ENCODE results near the gene ERVW-1. TPM values are rescaled to one million over a fixed set of nuclear protein-coding genes. Genes with fewer than 3 reads are reported as not detected.
"Not testable (repeated sequence)": the region's sequence is repeated elsewhere in the genome, so short reads cannot be mapped to it uniquely, and the experiment has no call there.

ERVW-1 gene, protein sequence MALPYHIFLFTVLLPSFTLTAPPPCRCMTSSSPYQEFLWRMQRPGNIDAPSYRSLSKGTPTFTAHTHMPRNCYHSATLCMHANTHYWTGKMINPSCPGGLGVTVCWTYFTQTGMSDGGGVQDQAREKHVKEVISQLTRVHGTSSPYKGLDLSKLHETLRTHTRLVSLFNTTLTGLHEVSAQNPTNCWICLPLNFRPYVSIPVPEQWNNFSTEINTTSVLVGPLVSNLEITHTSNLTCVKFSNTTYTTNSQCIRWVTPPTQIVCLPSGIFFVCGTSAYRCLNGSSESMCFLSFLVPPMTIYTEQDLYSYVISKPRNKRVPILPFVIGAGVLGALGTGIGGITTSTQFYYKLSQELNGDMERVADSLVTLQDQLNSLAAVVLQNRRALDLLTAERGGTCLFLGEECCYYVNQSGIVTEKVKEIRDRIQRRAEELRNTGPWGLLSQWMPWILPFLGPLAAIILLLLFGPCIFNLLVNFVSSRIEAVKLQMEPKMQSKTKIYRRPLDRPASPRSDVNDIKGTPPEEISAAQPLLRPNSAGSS
- not detected in 2 replicates for total RNA-seq

DNA sequence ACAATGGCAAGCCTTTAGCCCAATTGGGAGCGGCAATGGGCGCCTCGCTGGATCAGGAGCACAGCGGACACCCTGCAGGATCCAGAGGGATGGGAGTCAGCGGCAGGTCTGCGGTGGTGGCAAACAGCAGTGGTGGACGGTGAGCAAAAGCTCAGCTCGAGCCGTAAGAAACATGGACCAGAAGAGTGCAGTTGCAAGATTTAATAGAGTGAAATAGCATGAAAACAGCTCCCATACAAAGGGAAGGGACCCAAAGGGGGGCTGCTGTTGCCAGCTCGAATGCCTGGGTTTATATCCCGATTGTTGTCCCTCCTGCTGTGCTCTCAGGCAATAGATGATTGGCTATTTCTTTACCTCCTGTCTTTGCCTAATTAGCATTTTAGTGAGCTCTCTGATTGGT, at the start of gene ERVW-1:
Gene ERVW-1 (minus strand): TSS at position 266 of the 400 bp plus-strand sequence. CDS start 7,565 bp downstream, outside the sequence.
- not testable (repeated sequence) for DNase-seq

DNA sequence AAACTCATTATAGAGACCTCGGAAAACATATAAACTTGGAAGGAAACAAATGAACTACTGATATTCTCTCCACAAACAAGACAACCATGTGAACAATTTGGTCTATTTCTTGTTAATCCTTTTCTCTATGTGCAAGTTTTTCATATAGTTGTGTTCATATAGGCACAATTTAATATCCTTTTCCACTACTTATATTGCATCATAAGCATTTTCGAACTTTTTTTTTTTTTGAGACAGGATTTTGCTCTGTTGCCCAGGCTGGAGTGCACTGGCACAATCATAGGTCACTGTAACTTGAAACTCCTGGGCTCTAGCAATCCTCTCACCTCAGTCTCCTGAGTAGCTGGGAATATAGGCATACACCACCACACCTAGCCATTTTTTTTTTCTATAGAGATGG, 45.4 kb upstream of the ERVW-1 start:
- DNase-seq = no peak

GRCh38 chr7:92520024-92520423, 42.3 kb upstream of the ERVW-1 start:
- DNase-seq = no peak

- DNase-seq = no peak
These were observed 39.9 kb upstream of the ERVW-1 start for GRCh38 chr7:92517631-92518030.

GRCh38 chr7:92513167-92513902, 35.6 kb upstream of the ERVW-1 start:
- no peak for DNase-seq

DNA sequence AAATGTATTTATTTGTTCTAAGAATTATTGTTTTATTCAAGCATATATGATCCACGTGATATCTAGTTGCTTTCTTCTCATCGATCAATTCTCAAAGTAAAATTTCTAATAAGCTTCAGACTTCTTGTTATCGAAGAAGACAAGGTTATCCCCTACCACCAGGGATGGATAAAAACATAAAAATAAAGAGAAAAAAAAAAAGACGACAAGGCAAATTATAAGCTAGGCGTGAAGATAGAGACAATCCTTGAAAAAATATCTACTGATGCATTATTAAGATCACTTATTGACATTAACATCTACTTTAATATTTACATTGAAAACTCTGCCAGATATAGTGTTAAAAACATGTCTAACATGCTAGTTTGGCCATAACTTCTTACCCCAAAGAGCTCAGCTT, 31.2 kb upstream of the ERVW-1 start:
- DNase-seq = no peak

DNA sequence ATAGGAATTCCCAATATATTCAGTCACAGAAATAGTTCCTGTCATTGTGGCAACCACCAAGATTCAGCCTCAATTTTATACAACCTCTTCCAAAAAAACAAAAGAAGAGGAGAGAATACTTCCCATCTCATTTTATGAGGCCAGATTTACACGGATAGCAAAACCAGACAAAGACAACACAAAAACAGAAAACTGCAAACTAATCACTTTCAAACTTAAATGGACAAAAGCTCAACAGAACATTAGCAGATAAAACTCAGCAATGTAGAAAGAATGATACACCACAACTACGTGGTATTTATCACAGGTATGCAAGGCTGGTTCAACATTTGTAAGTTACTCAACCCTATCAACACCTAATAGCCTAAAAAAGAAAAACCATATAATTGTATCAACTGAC, 28.6 kb upstream of the ERVW-1 start:
- DNase-seq = no peak

- DNase-seq = no peak
These were observed 26.8 kb upstream of the ERVW-1 start for GRCh38 chr7:92504563-92504962.

DNA sequence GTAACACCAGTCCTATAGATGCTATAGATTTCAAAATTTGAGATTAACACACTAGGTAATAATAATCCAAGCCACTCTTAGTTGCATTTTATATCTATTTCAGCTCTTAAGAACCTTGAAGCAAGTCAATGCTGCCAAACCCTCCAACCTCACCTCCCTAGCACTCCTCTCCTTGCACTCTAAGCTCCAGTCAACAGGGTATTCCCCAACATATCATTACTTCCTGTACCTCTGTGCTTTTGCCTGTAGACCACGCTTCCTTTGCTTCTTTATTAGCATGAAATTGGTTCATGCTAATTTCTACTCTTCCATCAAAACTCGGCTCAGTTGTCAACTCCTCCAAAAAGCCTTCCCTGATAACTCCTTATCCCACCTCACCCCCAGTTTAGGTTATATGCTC, 26.0 kb upstream of the ERVW-1 start:
- DNase-seq = no peak

DNA sequence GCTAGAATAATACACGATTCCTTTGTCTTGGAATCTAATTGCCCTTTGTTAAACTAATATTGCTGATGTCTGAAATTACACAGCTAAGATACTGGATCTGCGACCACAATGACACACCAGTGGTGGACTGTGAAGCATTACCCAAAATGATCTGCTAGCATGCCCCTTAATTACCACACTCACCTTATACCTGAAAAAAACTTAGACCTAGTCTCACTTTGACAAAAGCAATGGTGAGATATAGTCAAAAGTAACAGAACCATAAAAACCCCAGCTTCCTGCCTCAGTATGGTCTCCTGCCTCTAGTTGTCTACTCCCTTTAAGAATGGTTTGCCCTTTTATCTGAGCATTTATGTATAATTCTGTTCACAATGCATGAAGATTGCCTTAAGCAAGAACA, 20.8 kb upstream of the ERVW-1 start:
- DNase-seq = no peak

GRCh38 chr7:92496876-92497275, 19.1 kb upstream of the ERVW-1 start:
- no peak for DNase-seq

- DNase-seq = peak; percentile 39
These were observed 11.9 kb upstream of the ERVW-1 start for GRCh38 chr7:92489634-92490033.

GRCh38 chr7:92487804-92488203, 10.1 kb upstream of the ERVW-1 start:
- no peak for DNase-seq

GRCh38 chr7:92485974-92486373, 8.2 kb upstream of the ERVW-1 start:
- no peak for DNase-seq

GRCh38 chr7:92485267-92485892, 7.6 kb upstream of the ERVW-1 start:
- DNase-seq = no peak

- not testable (repeated sequence) for DNase-seq
These were observed 6.5 kb upstream of the ERVW-1 start for GRCh38 chr7:92484226-92484625.

DNA sequence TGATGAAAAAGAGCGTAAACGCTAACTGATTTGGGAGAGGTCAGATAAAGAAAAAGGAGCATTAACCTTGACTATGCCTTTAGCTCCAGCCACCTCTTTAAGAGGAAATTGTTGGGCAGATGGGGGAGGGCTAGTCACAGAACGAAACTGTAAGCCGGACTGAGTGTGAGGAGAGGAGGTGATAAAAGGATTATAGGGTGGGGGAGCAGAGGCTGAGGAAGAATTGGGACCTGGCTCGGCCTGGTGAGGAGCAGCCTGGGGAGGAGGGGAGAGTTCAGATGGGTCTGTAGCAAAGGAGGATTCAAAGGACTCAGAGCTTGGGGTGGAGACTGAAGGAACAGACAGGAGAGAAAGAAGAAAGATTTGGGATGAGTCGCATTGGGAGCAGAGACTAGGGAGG, 5.9 kb upstream of the ERVW-1 start:
- DNase-seq = not testable (repeated sequence)

DNA sequence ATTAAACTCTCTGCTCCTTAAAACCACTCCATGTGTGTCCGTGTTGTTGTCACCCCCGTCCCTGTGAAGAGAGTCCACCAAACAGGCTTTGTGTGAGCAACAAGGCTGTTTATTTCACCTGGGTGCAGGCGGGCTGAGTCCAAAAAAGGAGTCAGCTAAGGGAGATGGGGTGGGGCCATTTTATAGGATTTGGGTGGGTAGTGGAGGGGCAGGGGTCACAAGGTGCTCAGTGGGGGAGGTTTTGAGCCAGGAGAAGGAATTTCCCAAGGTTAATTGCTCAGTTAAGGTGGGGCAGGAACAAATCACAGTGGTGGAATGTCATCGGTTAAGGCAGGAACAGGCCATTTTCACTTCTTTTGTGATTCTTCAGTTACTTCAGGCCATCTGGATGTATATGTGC, 1.4 kb upstream of the ERVW-1 start:
- DNase-seq = not testable (repeated sequence)

GRCh38 chr7:92478711-92479110, 965 bp upstream of the ERVW-1 start:
- no peak for DNase-seq

DNA sequence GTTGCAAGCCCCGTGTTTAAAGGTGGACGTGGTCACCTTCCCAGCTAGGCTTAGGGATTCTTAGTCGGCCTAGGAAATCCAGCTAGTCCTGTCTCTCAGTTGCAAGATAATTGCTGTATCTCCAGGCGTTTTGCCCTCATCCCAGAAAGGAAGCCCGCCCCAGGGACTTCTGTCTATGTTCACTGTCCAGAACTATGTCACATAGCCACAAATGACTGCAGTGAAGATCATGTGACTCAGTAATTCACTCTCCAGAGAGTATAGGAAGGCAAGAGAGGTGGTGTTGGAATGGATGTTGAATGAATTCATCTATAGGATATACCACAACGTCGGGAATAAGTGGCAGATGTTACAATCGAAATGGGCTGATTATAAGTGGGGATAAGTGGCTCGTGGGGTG, 349 bp upstream of the ERVW-1 start:
- DNase-seq = no peak

- DNase-seq = not testable (repeated sequence)
These were observed 1.7 kb downstream of the ERVW-1 start for GRCh38 chr7:92475851-92476590.

GRCh38 chr7:92475261-92475770, 2.4 kb downstream of the ERVW-1 start:
- not testable (repeated sequence) for DNase-seq

Measured in dermis blood vessel endothelial cell (primary cell).